GM18861 (cell line): ENCODE results near the gene RAB11A.

Source experiments
- ATAC-seq: cut with Tn5 transposase; IDR thresholded peaks from one replicate; pipeline ENCODE4 v1.9.1; 2021; ENCODE audit not compliant: unreplicated experiment

RAB11A gene

DNA sequence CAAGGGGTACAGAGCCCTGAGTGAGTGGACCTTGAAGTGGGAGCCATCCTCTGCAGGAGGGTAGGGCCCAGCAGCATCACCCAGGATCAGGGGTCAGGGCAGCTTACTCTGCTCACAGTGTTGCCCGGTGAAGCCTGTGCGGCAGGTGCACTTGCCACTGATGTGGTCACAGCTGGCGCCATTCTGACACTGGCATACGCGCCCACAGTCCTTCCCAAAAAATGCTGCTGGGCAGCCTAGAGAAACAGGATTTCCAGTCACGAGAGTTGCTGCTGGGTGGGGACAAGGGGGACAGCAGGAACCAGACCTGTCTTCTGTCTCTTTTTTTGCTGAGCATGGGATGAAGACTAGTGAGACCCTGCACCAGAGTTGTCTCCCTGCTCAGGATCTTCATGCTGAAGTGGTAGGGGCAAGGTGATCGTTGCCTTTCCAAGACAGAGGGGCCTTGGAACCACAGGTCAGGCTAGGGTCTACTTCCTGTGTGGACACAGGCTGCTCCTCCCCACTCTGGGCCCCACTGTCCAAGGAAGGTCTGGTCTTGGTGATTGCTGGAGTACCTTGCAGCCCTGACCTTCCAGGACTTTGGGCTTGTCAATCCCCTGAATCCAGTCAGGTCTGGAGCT lies 46.9 kb downstream of the RAB11A start:
- ATAC-seq = no peak

GRCh38 chr15:65916664-65917406 lies 47.5 kb downstream of the RAB11A start:
- ATAC-seq = peak; percentile 39

DNA sequence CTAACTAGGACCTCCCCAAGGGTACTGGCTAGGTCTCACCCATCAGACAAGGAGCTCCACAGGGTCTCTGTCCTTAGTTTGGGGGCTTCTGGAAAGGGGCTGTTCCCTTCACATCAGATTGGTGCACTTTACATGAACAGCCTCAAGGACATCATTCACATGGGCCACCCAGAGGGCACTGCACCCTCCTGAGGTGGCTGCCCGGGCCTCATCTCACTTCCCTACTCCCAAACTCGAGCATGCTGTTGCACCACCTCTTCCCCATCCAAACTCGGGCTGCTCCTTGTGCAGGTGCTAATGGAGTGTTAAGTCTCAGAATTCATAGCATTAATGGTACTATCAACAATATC lies 48.1 kb downstream of the RAB11A start:
- ATAC-seq = no peak

DNA sequence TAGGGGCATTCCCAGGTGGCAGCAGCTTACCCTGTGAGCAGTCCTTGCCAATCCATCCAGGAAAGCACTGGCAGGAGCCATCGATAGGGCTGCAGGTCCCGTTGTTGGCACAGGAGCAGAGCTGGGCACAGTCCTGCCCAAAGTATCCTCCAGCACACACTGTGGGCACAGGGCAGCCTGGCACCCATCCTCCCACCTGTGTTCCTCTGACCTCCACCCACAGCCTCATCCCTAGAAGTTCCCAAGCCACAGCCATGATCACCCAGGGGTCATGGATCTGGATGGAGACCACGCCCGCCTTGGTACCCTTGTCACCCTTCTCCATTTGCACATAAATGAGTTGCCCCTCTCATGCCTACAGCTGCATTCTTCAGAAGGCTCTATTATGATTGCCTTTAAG lies 48.6 kb downstream of the RAB11A start:
- ATAC-seq = no peak

GRCh38 chr15:65918357-65918920 lies 49.1 kb downstream of the RAB11A start:
- ATAC-seq = no peak

- ATAC-seq = no peak
Measured at GRCh38 chr15:65918945-65919344, 49.7 kb downstream of the RAB11A start.

GRCh38 chr15:65919353-65919752 lies 50.1 kb downstream of the RAB11A start:
- no peak for ATAC-seq

DNA sequence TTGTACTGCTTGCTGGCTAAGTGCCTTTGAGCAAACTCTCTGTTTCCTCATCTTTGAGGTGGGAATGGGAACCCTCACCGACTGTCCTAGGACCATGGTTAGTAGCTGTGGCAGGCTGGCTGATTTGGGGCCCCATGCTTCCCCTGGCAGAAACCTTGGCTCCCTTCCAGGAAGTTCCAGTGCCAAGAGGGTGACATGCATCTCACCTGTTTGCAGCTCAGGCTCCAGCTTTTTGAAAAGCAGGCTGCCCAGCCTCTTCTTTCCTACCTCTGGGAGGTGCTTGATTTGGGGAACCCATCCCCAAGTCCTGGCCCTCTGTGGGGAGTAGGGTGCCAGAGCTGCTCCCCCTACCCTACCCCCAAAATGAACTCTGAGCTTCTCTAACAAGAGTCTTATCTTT lies 50.8 kb downstream of the RAB11A start:
- no peak for ATAC-seq

DNA sequence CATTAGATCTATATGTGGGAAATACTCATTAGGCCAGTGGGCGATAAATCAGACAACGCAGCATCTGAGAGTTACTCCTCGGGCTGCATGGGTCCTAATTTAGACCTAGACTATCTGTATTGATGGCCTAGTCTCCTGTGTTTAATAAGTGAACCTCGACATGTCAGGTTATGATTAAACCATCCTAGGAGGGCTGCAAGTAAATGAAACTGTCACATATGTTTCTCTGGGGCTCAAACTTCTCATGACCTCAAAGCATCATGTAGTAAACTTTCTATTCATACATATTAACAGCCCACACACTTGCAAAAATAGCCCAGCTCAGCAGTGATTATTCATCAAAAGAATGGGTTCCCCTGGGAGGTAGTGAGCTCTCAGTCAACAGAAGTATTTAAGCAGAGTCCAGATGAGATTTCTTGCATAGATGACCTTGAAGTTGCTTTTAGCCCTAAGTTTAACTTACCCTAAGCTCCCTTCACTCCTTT lies 51.6 kb downstream of the RAB11A start:
- ATAC-seq = peak; percentile 42

DNA sequence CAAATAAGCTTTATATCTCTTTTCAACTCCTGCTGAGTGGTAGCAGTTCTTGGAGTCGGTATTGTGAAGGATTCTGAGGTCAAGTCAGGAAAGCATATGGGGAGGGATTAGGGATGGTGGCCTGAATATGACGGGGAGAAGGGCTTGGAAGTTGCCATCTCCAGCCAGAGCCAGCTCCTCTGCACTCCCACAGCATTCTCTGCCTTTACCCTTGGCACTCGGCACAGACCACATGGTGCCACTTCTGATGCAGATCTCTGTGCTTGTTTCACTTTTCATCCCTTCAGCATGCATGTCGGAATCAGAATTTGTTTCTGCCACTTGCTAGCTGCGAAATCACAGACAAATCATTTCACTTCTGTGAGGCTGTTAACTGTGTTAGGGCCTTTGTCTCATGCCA lies 52.5 kb downstream of the RAB11A start:
- no peak for ATAC-seq

DNA sequence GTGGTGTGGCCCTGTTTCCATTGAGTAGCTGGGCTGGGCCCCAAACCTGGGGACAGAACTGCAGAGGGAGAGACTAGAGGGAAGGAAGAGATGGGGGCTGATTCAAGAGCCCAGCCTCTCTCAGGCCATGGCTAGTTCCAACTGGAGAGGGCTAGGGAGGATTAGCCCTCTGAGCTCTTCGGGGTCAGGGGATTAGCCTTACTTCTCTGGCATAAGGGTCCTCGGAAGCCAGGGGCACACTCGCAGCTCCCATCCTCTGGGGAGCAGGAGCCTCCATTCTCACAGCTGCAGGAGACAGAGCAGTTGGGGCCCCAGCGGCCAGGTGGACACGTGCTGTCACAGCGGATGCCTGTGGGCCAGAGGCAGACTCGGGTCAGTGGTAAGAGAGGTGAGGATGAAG lies 53.3 kb downstream of the RAB11A start:
- no peak for ATAC-seq

DNA sequence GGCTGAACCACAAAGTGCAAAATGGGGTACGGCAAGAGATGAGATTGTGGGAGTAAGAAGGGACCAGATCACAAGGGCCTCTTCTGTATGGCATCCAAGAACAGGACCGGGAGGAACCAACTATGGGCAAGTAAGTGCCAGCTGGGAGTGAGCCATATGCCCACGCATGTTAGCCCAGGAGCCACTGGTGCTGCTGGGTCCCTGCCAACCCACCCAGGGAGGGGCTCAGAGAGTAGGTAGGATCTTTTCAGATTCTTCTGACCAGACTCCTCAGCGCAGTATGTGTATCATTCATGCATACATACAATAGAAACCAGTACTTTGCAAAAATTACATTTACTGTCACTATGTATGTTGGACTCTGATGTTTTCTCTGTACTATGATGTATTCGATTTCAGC lies 54.0 kb downstream of the RAB11A start:
- ATAC-seq = no peak

DNA sequence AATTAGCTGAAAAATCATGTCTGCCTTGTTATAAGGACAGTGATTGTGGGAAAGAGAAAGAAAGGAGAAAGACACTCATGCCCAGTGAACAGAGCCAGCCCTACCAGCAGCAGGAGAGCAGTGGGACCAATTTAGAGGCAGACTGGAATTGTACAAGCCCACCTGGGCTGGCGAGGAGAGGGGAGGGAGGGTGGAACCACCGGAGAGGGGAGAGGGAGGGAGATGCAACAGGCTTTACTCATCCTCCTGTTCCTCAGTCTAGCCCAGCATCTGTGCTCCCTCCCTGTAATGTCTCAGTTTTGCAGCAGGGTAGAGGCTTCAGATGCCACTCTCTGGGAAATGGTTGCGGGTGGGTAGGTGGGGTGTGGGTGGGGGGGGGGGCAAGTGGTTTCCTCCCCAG lies 54.7 kb downstream of the RAB11A start:
- no peak for ATAC-seq

- no peak for ATAC-seq
Measured at GRCh38 chr15:65925338-65925737, 56.0 kb downstream of the RAB11A start.

DNA sequence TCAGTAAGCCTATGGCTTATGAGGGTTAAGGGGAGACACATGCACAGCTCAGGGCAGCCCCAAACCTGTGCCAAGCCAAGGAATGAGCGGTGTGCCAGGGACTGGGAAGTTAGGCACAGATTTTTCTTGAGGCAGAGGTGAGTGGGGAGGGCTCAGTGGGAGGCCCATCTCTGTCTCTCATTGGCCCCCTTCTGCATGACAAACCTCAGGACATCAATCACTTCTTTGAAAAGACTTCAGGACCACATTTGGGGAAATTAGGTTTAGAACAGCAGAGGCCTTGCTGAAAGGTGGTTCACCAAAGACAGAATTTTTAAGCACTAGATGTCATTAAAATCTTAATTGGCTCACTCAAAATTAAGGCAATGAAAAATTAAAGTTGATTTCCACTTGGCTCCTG lies 57.2 kb downstream of the RAB11A start:
- ATAC-seq = no peak

DNA sequence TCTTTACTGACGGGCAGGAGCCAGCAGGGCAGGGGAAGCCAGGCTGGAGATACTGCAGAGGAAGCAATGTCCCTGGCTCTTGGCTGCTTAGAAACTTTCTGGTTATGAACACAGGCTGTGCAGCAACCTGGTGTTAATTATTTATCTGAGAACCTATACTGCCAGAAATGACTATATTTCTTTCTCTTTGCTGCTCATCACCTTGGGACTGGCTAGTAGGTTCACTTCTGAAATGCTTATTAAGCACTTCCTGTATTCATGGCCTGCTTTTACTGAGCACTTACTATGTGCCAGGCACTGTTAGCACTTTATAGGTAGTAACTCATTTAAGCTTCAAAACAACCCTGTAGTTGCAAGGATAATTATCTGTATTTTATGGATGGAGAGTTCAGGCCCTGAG lies 57.6 kb downstream of the RAB11A start:
- peak; percentile 62 for ATAC-seq

GRCh38 chr15:65927545-65927944 lies 58.3 kb downstream of the RAB11A start:
- no peak for ATAC-seq

DNA sequence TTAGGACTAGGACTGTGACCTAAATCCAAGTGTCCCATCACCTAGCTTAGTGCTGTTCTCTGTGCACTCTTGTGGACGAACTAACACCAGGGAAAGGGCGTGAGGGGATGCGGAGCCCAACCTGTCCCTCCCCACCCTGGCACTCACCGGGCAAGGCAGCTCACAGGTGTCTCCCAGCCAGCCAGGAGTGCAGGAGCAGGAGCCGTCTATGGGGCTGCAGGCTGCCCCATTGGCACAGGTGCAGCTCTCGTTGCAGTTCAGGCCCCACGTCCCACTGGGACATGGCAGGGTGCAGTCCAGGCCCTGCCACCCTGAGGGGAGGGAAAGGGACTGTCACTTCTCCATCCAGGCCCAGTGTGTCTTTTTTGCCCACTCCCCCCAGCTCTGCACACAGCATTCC lies 60.3 kb downstream of the RAB11A start:
- no peak for ATAC-seq

DNA sequence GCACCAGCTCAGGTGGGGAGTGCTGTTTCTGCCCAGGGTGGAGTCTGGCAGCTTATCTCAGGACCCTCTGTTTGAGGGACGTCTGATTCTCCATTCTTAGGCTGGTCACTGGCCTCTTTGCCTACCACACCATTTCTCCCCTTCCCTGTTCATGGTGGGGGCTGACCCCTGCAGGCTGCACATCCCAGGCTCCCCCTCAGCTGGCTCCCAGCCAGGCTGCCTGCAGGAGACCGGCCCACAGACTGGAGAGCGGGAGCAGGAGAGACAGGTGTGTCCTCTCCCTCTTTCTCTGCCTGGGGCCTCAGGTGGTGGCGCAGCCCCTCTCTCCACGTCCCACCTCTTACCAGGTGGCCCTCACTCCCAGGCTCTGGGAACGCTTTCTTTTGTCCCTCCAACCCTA lies 60.8 kb downstream of the RAB11A start:
- no peak for ATAC-seq

DNA sequence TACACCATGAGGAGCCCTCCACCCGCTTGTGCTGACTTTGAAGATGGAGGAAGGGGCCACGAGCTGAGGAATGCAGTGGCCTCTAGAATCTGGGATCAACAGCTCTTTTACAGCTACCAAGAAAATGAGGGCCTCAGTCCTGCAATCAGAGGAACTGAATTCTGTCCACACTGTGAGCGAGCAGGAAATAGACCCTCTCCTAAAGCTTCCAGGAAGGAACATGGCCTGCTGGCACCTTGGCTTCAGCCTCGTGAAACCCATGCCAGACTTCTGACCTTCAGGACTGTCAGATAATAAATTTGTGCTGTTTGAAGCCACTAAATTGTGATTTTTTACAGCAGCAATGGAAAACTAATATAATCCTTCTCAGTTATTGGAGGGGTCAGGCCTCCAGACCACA lies 61.9 kb downstream of the RAB11A start:
- ATAC-seq = no peak

DNA sequence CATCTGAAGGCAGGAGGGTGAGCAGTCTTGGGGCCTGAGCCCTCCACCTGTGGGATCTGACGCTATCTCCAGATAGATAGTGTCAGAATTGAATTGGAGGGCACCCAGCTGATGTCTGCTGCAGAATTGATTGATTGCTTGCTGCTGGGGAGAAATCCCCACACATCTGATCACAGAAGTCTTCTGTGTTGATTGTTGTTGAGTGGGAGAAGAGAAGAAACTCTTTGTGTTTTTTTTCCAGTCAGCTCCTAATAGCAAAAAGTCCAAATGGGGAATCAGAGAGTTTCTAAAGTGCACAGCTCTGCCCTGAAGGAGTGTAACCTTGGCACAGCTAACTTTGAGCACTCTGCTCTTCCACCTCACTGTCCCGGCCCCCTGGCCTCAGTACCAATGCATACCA lies 66.1 kb downstream of the RAB11A start:
- no peak for ATAC-seq

GRCh38 chr15:65936282-65936681 lies 67.0 kb downstream of the RAB11A start:
- ATAC-seq = no peak

DNA sequence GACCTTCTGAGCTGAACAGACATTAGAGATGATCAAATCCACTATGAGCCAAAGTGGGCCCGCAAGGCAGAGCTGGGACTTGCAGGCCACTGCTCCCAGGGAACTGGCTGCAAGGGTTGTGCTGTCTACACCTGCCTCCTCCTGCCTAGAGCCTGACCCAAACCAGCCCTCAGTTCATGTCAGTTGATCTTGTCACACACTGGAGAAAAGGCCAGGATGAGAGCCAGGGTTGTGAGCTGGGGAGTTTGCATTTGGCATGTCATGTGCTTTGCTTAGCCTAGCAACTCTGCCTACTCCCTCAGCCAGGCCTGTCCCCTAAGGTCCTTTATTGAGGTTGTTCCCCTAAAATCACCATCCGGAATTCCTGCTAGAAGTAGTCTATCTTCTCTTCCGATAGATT lies 67.8 kb downstream of the RAB11A start:
- ATAC-seq = no peak
